NCI-H1930 (cell line): ENCODE results near the gene PLEKHG4.

ENCODE experiments used
- DNase-seq, 2 experiments: peaks; one replicate each; lab custom pipeline; 2025; lab: John Stamatoyannopoulos, UW

Gene PLEKHG4

DNA sequence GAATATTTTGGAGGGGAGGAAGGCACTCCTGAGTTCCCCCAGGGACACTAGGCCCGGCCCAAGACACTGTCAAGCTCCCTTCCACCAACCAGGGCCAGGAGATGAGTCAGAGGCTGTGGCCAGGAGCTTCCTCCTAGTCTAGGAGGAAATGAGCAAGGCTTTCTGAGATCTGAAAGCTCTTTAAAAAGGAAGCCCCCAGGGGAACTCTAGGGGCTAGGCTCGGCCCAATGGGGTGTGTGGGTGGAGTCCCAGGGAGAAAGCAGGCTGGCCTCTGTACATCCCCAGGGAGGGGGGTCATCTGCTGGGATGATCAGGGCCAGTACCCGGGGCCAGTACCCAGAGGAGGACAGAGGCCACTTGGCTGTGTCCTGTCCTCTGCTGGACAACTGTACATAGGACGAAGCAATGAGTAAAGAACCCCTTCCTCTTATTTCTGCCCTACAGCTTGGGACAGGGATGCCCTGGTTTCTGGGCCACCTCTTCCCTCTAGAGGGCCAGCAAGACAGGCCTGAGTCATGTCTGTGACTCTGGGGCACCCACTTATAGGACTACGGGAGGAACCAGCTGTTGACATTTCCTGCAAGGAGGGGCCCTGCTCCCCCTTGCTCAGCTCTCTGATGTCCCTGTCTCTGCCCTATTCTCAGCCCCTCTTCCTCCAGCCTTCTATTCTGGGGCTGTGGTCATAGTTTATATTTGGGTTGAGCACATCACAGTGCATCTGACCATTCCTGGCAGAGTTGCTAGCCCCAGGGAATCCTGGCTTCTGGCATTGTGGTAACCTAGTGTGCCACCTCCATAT, 34.7 kb upstream of the PLEKHG4 start:
- DNase-seq, result no peak

DNA sequence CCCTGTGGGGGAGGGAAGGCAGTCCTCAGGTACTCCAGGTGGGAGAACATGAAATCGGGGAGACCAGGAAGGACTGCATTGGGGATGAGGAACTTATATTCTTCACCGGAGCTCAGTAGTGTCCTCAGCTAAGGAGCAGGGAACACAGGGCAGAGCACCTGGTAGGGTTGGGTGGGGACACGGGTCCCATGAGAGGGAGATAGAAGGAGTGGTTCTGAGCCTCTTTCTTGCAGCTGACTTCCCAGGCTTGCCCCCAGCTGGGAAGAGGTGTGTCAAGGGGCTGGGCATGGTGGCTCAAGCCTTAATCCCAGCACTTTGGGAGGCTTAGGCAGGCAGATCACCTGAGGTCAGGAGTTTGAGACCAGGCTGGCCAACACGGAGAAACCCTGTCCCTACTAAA, 34.1 kb upstream of the PLEKHG4 start:
- DNase-seq, result no peak

DNA sequence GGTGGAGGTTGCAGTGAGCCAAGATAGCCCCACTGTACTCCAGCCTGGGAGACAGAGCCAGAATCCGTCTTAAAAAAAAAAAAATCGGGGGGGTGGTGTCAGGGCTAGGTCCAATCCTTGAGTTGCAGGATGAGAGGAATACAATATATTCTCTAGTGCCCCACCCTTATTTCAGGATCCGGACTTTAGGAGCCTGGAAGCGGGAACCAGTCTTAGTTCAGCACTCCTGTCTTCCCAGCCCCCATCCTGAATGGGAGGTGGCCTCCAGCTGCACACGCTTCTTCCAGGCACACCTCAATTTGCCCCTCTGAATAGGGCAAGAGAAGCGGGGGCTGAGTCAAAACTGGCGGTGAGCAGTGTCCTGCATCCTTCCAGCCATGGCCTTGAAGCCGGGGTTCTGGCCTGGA, 33.7 kb upstream of the PLEKHG4 start:
- no peak for DNase-seq

DNA sequence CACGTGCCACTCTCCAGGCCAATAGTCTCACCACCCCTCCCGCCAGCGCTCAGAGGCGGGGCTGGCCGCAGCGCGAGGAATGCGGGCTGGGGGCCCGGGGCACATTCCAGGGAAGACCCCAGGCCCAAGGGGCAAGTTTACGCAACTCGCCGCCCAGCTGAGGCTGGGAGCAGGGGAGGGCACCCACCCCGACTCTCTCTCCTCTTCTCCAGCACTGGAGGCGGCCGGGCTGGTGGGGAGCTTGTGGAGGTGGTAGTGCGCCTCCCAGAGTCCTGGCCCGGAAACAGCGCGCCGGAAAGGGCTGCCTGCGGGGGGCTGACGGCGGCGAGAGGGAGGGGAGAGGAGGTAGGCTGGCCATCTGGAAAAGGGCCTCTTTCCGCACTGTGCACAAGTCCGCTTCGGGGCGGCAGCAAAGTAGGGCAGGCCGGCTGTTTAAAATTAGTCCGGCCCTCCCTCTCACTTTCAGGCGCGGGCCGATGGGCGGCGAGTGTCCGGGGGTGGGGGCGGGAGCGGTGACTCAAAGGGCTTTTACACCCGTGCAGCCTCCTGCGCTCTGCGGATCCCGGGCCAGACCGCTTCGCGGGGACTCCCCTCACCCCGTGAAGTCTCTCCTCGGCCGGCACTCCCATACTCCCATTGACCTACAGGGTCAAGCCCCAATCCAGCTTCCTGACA, 33.1 kb upstream of the PLEKHG4 start:
- DNase-seq, result peak; percentile 36 to 55

DNA sequence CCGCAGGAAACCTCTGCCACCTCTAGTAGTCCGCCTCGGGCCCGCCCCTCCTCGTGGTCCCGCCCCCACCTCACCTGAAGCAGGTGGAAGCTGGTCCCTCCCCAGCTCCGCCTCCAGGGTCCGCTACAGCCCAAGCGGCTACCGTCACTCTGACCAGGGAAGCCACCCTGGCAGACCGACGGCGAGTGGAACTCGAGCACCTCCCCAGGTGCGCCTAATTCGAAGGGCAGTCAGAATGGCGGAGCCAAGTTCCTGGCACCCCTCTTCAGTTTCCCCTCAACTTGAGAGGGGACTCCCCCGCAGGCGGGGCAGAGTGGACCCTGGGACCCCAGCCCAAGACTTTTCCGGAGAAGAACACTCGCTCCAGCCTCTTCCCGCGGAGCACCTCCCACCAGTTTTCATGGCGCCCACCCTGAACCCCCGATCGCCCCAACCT, 32.6 kb upstream of the PLEKHG4 start:
- DNase-seq, result peak; percentile 47 to 52

DNA sequence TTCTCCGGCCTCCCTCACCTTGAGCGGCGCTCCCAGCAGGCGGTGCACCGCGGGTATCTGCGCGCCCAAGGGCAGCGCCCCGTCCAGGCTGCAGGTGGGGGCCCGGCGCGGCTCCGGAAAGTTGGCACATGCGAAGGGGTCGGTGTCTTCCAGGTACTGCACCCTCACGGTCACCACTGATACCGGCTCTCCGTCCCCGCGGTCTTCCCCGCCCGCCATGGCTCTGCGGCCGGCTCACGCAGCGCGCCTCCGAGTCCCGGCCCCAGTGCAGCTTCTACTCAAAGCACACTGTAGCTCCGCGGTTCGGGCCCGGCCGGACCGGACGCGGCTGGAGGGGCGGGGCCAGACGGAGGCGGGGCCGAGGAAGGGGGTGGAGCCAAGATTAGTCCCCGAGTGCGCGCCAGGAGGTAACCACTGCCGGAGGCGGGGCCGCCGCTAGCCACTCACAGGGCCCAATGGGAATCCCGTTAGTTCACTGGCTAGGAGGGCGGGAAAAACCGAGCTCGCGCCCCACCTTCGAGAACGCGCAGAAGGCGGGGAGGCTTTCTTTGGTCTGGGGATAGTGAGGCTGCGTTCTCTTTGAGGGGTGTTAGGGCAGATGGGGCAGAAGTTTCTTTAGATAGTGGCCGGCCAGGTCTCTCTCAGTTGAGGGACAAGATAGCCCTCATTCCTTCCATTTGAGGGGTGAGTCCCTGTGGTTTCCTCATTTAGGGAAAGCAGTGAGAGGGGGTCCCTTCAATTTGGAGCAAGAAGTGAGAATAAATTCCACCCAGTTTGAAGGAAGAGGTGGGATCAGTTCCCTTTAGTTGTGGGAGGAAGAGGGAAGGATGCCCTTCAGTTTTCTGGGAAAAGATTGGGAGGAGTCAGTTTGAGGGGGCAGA, 31.9 kb upstream of the PLEKHG4 start, which contains the start of gene FHOD1:
Gene FHOD1 (minus strand): TSS at position 290 of the 881 bp plus-strand sequence. CDS start 71 bp downstream, at position 219.
- DNase-seq, result peak; percentile 61 to 85

DNA sequence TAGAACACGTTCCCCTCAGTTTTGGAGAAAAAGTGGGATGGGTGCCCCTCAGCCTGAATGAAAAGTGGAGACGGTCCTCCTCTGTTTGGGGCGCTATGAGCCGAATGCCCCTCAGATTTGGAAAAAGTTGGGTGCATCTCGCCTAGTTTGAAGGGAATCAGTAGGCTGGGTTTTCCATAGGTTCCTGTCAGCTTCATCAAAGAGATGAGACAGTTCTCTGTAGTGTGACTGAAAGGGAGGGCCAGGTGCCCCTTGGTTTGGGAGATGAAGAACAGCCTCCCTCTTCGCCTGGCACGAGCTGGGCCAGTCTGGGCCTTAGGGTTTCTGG, 31.3 kb upstream of the PLEKHG4 start:
- no peak for DNase-seq

DNA sequence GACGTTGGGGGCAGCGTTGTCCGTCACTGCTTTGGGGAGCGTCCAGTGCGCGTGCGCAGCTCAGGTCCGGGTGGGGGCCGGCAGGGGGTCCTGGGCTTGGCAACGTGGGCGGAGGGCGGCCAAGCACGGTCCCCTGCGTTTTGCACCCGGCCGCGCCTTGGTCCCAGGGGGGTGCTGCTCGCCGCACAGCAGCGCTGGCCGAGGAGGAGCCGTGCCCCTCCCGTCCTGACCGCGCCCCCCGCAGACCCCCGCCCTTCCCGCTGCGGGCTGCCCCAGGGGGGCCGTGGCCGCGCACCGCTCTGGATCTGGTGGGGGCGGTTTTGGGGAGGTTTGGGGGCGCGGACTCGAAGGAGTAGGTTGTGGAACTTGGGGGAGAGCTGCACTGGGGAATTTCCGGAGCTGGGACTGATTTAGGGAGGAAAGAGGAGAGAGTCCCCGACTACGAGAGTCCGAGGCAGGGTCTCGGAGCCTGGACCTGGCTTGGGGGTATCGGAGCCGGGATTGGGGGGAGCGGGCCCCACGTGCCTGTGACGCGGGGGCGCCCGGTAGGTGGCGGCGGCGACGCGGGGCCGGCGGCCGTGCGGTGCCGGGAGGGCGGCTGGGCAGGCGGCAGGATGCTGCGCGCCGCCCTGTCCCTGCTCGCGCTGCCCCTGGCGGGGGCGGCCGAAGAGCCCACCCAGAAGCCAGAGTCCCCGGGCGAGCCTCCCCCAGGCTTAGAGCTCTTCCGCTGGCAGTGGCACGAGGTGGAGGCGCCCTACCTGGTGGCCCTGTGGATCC, 30.7 kb upstream of the PLEKHG4 start, which contains the start of gene SLC9A5:
Gene SLC9A5 (plus strand): TSS at position 579 of the 777 bp plus-strand sequence. CDS start 36 bp downstream, at position 615.
- peak in 1 of 2 experiments; percentile 14 for DNase-seq

DNA sequence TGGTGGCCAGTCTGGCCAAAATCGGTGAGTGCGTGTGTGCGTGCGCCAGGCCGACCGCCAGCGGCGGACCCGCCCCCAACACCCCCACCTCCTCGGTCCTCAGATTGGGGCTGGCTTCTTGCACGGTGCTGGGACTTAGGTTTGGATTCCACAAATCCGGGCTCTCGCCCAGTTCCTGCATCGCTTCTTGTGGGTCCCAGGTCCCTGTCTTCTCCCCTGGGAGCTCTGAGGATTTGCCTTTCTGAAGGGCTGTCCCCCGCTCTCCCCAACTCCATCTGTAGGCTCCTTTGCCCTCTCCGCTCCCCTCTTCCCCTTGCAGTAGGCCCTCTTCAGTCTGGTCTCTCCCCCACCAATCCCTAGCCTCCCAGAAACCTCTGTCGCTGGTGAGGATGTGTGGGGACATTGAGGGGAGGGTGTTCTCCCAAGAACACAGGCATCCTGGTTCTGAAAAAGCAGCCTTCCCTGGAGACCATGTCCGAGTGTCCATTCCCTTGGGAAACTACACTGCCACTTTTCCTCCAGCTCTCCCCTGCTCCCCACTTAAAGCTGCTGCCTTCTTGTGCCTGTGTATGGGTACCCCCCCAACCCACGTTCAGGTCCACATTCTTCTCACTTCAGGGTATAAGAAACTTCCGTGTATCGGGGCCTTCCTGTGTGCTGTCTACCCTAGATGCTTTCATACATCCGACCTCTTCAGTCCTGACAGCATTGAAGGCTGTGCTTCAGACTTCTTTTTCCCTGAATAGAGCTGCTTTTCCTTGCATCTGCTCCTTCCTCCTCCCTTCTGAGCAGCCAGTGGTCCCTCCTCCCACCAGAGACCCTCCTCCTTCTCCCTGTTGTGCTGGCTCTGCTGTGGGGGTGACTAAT, 29.9 kb upstream of the PLEKHG4 start:
- no peak for DNase-seq

DNA sequence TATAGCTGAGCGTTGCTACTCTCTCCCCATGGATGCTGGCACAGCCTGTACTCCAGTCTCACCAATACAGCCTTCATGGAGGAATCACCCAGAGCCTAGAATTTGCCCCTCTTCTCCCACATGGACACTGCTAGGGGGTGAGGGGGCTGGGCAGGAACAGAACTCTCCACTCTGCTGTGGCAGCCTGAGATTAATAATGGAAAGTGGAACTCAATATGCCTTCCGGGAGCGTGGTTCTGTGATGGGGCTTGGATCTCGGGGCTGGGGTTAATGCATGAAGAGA, 29.3 kb upstream of the PLEKHG4 start:
- no peak for DNase-seq

DNA sequence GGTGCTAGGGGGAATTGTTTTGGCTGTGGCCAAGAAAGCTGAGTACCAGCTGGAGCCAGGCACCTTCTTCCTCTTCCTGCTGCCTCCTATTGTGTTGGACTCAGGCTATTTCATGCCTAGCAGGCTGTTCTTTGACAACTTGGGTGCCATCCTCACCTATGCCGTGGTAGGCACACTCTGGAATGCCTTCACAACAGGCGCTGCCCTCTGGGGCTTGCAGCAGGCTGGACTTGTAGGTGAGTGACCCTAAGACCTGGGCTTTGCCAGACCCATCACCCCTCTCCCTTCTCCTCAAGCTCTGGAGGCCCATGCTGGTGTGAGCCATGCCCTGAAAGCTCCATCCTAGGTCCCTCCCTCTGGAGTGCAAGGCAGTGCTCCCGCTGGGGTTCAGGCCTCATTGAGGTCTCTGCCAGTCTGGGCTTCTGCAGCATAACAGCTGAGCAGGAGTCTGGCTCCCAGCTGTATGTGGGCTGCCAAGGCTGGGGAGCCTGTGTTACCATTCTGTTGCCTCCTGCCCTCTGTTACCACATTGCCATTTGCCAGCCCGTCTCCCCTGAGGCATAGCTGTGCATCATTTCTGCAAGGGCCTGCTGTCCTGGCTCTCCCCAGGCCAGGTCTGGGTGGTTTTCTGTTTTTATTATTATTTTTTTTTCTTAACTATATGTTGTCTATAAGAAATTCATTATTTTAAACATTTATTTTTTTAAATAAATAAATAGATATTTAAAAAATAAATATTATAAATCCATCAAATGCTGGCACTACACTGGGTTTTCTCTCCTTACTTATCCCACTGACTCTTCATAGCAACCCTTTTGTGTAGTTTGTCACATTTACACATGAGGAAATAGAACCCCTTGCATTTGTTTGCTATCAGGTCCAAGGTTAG, 26.5 kb upstream of the PLEKHG4 start:
- no peak for DNase-seq

DNA sequence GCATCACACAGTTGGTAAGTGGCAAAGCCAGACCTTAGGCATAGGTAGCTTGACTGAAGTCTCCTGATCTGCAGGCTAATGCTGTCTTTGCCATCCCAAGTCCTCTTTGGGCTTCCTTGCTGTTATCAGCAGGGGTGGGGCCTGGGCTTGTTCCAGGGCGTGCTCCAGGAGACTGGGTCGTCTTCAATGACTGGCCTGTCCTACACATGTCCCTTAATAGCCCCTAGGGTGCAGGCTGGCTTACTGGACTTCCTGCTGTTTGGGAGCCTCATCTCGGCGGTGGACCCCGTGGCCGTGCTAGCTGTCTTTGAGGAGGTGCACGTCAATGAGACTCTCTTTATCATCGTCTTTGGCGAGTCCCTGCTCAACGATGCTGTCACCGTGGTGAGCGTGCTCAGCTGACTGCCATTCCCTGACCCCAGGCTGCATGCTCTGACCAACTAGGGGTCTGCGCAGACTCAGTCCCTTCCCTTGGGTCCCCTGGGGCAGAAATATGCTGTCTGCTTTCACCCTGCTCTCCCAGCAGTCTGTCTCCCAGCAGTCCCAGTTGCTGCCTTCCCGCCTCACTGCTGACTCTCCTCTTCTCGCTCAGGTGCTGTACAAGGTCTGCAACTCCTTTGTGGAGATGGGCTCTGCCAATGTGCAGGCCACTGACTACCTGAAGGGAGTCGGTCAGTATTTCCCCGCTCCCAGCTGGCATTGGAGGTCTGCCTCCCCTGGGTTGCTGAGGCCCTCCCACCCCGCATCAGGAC, 24.4 kb upstream of the PLEKHG4 start:
- no peak for DNase-seq

DNA sequence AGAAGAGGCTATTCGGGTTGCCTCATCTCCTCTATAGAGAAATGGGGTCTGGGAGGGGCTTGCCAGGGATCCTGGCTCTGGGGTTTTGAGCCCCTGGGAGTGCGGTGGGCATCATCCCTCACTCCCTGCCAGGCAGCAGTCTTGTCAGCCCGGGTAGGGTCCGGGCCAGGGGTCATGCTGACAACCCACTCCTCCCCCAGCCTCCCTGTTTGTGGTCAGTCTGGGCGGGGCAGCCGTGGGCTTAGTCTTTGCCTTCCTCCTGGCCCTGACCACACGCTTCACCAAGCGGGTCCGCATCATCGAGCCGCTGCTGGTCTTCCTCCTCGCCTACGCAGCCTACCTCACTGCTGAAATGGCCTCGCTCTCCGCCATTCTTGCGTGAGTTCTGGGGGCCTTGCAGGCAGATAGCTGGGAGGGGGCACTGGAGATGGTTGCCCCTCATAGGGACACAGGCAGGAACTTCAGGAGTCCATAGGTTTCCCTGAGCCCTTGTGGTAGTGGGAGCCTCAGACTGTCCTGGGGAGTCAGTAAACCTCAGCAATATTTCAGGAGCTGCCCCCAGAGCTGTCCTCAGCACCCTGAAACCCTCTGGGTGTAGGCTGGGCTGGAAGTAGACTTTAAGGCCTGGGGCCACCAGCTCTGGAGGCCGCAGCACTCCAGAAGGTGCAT, 23.6 kb upstream of the PLEKHG4 start:
- DNase-seq, result no peak

DNA sequence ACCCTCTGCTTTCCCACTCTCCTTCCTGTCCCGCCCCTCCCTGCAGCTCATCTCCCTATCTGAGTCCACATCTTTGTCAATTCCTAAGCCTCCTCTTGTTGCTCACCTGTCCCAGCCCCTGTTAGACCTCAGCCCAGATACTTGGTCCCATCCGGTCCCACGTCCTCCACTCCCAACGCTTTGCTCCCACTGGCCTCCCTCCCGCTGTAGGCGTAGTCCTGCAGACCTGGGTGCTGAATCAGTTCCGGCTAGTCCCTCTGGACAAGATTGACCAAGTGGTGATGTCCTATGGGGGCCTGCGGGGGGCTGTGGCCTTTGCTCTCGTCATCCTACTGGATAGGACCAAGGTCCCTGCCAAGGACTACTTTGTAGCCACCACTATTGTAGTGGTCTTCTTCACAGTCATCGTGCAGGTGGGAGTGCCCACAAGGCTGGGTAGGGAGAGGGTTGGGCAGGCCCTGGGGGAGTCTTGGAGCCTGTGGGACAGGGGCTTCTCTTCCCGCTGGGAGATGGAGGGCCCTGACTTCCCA, 22.6 kb upstream of the PLEKHG4 start:
- DNase-seq, result no peak

DNA sequence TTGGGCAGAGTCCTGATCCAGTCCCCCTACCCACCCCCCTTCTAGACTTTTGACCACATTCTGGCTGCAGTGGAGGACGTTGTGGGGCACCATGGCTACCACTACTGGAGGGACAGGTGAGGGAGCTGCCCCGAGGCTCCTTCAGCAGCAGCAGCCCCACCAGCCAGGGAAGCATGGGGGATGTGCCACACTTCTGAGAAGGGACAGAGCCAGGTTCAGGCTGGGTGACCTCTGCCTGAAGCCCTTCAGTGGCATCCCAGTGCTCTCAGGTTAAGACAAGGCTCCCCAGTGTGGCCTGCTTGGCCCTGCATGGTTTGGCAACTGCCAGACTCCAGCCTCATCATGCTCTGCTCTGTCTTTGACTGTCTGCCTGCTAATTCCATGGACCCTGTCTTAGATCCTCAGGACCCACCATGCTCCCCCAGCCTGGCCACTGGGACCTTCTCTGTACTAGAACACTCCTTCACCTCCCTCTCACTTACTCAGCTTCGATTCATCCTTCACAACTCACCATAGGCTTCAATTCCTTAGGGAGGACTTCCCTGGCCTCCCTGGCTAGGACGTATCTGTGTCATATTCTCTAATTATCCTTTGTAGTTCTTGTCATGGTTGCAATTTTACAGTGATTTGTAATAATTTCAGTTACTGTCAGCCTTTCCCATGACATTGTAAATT, 21.7 kb upstream of the PLEKHG4 start:
- DNase-seq, result no peak

DNA sequence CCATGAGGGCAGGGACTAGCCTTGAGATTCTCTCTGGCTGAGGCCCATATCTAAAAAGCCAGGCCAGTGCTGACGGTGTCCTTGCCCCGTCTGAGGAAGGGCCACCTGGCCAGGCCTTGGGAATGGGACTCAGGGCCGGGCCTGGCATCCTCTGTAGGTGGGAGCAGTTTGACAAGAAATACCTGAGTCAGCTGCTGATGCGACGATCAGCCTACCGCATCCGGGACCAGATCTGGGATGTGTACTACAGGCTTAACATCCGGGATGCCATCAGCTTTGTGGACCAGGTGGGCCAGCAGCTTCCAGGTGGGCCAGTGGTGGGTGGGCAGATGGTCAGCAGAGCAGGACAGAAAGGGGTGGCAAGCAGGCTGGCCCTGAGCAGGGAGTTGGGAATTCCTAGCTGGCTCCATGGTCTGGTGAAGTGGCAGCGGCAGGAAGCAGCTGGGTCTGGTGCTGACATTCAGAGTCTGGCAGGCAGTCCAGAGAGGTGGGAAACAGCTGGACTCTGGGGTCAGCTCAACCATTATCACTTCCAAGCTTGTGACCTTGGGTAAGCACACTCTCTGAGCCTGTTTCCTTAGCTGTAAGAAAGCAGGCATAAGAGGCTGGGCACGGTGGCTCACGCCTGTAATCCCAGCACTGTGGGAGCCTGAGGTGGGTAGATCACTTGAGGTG, 21.0 kb upstream of the PLEKHG4 start:
- no peak for DNase-seq

DNA sequence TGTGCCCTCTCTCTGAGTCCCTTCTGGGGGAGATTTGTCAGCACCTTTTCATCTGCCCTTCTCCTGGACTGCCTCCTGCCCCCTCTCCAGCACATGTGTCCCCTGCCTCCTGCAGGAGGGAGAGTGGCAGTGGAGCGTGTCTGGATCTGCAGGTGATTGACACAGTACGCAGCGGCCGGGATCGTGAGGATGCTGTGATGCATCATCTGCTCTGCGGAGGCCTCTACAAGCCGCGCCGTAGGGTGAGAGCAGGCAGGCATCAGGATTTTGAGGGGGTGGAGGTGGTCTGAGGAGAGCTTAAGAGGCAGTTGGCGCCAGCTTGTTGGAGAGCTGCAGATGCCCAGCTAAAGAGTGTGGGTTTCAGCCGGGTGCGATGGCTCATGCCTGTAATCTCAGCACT, 19.6 kb upstream of the PLEKHG4 start:
- DNase-seq, result no peak
